Panc1 (cell line): ENCODE measurements around the gene MAP1B. TPM values are rescaled to one million over a fixed set of nuclear protein-coding genes. Genes with fewer than 3 reads are reported as not detected.

Source experiments
- ATAC-seq: fragments of 200-7000 bp; cut with Tn5 transposase; 2 replicates; pipeline ENCODE4 v1.9.1; 2020; ENCODE audit warnings: mild to moderate bottlenecking, moderate library complexity
- BruUV-seq: library from RNA; stranded (reverse); fragments of 400-500 nt; replicated peaks from 2 replicates; lab custom pipeline; 2021; lab: Mats Ljungman, UMichigan
- CTCF ChIA-PET: fragments of 300-600 bp; sonication (Branson Sonifier 250); formaldehyde crosslinking; loops from one replicate; lab custom pipeline; 2022; ENCODE audit warnings: antibody characterized with exemption; lab: Charles Lee
- POLR2A ChIA-PET: fragments of 300-600 bp; sonication (Branson Sonifier 250); formaldehyde crosslinking; loops from one replicate; lab custom pipeline; 2022; ENCODE audit warnings: antibody characterized with exemption; lab: Charles Lee
- DNase-seq: peaks from one replicate; pipeline ENCODE4 v3.0.0-alpha.2; 2010; ENCODE audit warnings: low read depth, low spot score
- H3K27ac ChIP-seq: 2 replicates; pipeline ENCODE4 v1.5.1; 2011; ENCODE audit warnings: mild to moderate bottlenecking, low read length, inconsistent platforms
- H3K27me3 ChIP-seq: fragments of 200-500 bp; sonication (Bioruptor generic); 2 replicates; pipeline ENCODE4 v1.6.0; 2014; ENCODE audit warnings: low read length, inconsistent platforms; ENCODE audit not compliant: control insufficient read depth, insufficient read depth
- H3K36me3 ChIP-seq: fragments of 200-500 bp; sonication (Bioruptor generic); 2 replicates; pipeline ENCODE4 v1.5.1; 2014; ENCODE audit warnings: inconsistent platforms, mild to moderate bottlenecking, low read length, moderate library complexity; ENCODE audit not compliant: control insufficient read depth, insufficient read depth
- H3K4me1 ChIP-seq: 2 replicates; pipeline ENCODE4 v1.5.1; 2011; ENCODE audit warnings: inconsistent platforms, mild to moderate bottlenecking, low read length, moderate library complexity; ENCODE audit not compliant: control insufficient read depth, insufficient read depth
- H3K4me3 ChIP-seq, 2 experiments: 2 replicates each; pipeline ENCODE4 v1.5.1; 2011 to 2012; ENCODE audit warnings: low read depth in 2 of 2, low read length in 2 of 2, mild to moderate bottlenecking in 2 of 2, inconsistent platforms in 1 of 2, moderate library complexity in 1 of 2
- H3K9me3 ChIP-seq: fragments of 200-500 bp; sonication (Bioruptor generic); 2 replicates; pipeline ENCODE4 v1.5.1; 2014; ENCODE audit warnings: low read depth, mild to moderate bottlenecking, inconsistent platforms, low read length, moderate library complexity; ENCODE audit not compliant: control insufficient read depth, insufficient read depth
- CTCF ChIP-seq: fragments of 450-650 bp; IDR thresholded peaks from 2 replicates; pipeline ENCODE4 v1.5.1; 2017; ENCODE audit warnings: mild to moderate bottlenecking
- POLR2AphosphoS5 ChIP-seq: IDR thresholded peaks from 2 replicates; pipeline ENCODE4 v1.6.1; 2012; ENCODE audit warnings: mild to moderate bottlenecking, low read depth, low read length, moderate library complexity
- REST ChIP-seq, 2 experiments: IDR thresholded peaks; 2 replicates each; pipeline ENCODE4 v1.6.1; 2011 to 2012; ENCODE audit warnings: low read depth in 2 of 2, control low read depth in 1 of 2, low read length in 1 of 2, mild to moderate bottlenecking in 1 of 2, moderate library complexity in 1 of 2; ENCODE audit not compliant: insufficient read depth in 1 of 2
- SIN3A ChIP-seq: IDR thresholded peaks from 2 replicates; pipeline ENCODE4 v1.6.1; 2012; ENCODE audit warnings: low read depth, mild to moderate bottlenecking, low read length, moderate library complexity, borderline replicate concordance; ENCODE audit not compliant: insufficient read depth
- TCF7L2 ChIP-seq: IDR thresholded peaks from 2 replicates; pipeline ENCODE4 v1.6.1; 2011; ENCODE audit warnings: mild to moderate bottlenecking, low read depth, low read length, inconsistent platforms
- in situ Hi-C: cut with HindIII; loops from 2 replicates; pipeline ENCODE4 v1.10.0; 2016; ENCODE audit warnings: low sequenced_read_pairs, low pct_unique_long_range_greater_than_20kb
- intact Hi-C: fragments of 100-400 bp; cut with micrococcal nuclease; formaldehyde crosslinking; loops from one replicate; pipeline ENCODE4 v1.10.0; 2022; ENCODE audit not compliant: unreplicated experiment
- total RNA-seq: library from RNA; stranded (reverse); gene quantifications from one replicate; pipeline ENCODE4 v1.2.1, GENCODE V29; 2021; ENCODE audit not compliant: unreplicated experiment

The MAP1B gene
- total RNA-seq, 1 experiment from 2014 or later, result 82.3 TPM

DNA sequence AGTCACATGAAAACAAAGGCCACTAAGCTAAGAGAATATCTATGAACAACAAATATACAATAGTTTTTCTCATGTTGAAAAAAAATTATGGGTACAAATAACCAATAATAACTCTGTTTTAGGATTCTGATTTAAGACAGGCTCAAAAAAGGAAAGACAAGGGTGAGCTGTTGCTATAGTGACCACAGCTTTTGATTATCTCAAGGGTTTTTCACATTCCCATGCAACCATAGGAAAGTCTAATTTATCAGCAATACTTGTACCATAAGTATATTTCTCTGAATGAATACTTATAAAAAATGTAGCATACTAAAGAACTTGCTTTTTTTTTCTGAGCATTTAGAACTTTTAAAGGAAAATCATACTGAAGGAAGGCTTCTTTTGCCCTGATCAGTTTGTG is 144.7 kb downstream of the MAP1B start:
- Histone ChIP-seq H3K9me3 (no peaks in the 10 kb centered on the region), H3K4me1 (peaks cover 26% of the 10 kb centered on the region), H3K4me3 (no peak overlapping the region), H3K27me3 (no peaks in the 10 kb centered on the region), H3K36me3 (no peaks in the 10 kb centered on the region; the same call in 1 of the 2 replicates), H3K27ac (no peak overlapping the region)
- no peak for TF ChIP-seq CTCF
- TF ChIP-seq SIN3A, result no peak
- intact Hi-C loops, result no loop called here
- POLR2A ChIA-PET, result no interaction called here
- BruUV-seq, result no TSS peak
- DNase-seq (no peak), ATAC-seq (no peak)
- in situ Hi-C loops, result no loop called here
- CTCF ChIA-PET, result no interaction called here

DNA sequence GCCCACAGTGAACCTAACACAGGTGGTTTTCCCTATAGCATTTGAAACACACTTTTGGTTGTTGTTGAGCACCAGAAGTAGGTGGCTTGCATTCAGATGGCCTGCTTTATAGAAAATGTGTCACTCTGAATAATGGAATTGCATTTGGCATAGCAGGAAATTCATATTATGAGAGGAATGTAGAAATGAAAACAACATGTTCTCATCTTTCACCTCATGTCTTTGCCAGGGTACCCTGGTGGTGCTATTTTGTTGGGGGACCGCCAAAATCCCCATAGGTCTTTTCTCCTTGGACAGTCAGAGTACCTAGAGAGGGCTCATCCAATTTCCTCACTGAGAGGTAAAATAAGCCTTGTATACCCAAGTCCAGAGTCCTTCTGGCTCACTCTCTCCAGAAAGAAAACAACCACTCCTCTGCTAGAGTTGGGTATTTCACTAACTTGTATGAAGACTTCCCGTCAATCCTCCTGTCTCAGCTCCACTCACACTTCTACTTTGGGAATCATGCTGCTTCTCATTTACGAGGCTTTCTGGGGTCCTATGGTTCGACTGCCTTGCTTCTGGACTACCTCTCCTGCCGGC is 145.4 kb downstream of the MAP1B start:
- Histone ChIP-seq H3K27me3 (no peaks in the 10 kb centered on the region), H3K9me3 (no peaks in the 10 kb centered on the region), H3K4me3 (no peak overlapping the region), H3K36me3 (no peaks in the 10 kb centered on the region; the same call in 1 of the 2 replicates), H3K27ac (no peak overlapping the region), H3K4me1 (peaks cover 19% of the 10 kb centered on the region)
- no TSS peak for BruUV-seq
- in situ Hi-C loops (no loop called here), intact Hi-C loops (no loop called here)
- ChIA-PET POLR2A (no interaction called here), CTCF (no interaction called here)
- TF ChIP-seq TCF7L2 (no peak), CTCF (no peak), POLR2AphosphoS5 (no peak), REST (IDR thresholded peaks at IDR 0.05; ENCODE audit: insufficient read depth in 1 of 2, low read depth in 2 of 2, low read length in 1 of 2) (no peak), SIN3A (no peak)
- DNase-seq, result no peak
- no peak for ATAC-seq
